ENCODE measurements around the gene ITCH.

GRCh38 chr20:34328928-34329677, 34.0 kb upstream of the ITCH start:
- TF ChIP-seq ZNF837 (tag by site-specific recombination; IDR thresholded peaks at IDR 0.05), result no peak
- no peak for TF ChIP-seq ZNF37A (tag by site-specific recombination; IDR thresholded peaks at IDR 0.05)
- TF ChIP-seq, protein P1, sequence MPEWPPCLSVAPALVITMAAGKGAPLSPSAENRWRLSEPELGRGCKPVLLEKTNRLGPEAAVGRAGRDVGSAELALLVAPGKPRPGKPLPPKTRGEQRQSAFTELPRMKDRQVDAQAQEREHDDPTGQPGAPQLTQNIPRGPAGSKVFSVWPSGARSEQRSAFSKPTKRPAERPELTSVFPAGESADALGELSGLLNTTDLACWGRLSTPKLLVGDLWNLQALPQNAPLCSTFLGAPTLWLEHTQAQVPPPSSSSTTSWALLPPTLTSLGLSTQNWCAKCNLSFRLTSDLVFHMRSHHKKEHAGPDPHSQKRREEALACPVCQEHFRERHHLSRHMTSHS (tag by site-specific recombination; IDR thresholded peaks at IDR 0.05), result no peak
